Measurements from ENCODE around the gene NAT8L.

NAT8L gene

DNA sequence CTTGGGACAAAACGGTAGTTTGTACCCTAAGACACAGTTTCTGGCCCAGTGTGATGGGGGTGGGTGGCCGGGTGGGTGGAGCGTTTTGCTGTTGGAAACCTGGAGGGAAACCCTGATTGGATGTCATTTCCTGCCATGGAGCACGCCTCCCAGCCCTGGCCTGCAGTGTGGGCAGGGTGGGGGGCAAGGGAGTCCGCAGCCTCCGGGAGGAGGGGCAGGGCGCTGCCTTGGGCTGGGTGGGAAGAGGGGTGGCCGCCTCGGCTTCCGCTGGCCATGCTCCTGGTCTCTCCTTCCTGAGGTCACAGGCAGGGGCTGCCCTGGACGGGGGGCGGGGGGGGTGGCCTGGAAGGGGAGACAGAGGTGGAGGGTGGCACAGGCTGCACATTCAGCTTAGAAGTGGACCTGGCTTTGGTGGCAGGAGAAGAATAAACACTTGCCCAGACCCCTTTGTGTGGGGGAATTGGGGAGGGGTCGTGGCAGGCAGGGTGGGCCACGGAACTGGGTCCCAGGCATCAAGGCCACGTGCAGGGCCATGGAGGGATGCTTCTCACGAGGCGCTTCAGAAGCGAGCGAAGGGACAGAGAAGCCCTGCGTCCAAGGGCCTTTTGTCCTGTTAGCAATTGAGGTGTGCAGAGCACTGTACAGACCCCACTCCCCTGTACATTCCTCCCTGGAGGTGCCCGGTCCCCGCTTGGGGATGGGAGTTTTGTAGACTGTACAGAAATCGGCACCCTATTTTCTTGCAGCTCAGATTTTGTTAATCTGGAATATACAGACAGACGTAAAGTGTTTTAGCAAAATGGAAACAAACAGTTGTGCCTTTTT is 6.2 kb downstream of the NAT8L start:
- DNase-seq, result no peak

DNA sequence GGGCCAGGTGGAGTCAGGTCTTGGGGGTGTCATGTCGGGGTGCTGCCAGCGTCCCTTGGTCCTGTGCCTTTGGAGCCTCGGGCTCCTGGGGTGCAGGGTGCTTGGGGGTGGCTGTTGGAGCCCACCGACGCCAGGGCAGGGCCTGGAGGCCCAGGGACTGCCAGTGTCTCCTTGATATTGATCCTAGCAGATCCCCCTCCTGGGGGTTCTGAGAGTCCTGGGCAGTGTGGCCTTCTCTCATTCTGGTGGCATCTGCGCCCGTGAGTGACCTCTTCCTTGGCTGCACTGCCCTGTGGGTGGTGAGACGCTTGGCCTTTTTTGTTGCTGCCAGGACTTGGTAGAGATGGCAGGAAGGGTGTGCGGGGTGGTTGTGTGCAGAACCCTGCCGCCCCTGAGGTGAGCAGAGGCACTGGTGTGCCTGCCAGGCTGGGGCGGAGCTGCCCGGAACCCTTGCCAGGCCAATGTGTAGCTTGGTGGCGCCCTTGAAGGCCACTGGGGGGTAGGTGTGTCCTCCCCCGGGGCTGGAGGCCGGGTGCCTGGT is 7.0 kb downstream of the NAT8L start:
- no peak for DNase-seq

GRCh38 chr4:2066571-2067445 is 7.7 kb downstream of the NAT8L start:
- no peak for DNase-seq

DNA sequence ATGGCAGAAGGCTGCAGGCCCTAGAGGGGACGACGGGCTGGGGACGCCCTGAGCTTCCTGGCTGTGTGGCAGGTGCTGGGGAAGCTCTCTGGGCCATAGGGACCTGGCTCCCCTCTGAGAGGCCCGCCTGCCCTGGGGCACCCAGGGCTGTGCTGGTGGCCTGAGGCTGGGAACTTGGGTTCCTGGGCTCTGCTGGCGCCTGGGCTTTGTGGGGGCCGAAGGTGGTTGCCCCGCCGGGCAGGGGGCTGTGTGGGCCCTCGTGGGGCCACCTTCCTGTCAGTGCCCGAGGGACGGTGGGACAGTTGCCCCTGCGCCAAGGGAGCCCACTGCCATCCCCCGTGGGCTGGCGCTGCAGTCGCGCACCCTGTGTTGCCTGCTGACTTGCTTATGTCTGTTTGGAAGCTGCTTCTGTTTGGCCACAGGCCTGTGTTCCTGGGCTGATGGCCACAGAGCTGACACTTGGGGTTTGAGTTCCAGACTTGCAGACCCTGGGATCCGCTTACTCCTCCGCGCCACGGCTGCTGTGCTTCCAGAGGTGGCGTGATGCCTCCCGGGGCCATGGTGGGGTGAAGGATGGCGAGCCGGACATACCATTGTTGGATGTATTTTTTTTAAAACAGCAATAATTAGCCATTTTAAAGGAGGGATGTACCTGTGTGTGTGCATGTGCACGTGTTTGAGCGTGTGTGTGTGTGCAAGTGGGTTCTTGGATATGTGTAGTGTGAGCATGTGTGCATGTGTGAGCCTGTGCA is 8.5 kb downstream of the NAT8L start:
- DNase-seq, result no peak

DNA sequence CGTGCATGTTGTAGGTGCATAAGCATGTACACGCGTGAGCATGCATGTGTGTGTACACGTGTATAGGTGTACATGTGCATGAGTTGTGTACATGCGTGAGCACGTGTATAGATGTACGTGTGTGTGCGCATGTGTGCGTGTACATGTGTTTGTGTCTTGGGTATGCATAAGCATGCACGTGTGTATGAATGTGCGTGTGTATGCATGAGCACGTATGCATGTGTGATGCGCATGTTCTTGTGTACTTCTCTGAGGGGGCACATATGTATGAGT is 9.0 kb downstream of the NAT8L start:
- DNase-seq, result no peak

DNA sequence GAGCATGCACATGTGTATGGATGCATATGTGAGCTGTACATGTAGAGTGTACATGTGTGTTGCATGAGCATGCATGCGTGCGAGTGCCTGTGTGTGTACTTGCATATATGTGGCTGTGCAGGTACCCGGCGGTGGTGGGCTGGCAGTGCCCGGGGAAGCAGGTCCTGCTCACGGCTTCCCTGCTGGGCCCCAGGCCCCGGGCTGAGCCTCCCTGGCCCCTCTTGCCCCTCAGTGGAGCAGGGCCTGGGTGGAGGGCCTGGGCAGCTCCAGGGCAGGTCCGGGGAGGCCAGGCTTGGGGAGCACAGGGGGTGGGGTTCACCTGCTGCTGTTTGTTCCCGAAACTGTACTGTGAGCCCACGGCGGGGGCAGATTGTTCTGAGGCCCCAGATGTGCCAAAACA is 9.4 kb downstream of the NAT8L start:
- no peak for DNase-seq

DNA sequence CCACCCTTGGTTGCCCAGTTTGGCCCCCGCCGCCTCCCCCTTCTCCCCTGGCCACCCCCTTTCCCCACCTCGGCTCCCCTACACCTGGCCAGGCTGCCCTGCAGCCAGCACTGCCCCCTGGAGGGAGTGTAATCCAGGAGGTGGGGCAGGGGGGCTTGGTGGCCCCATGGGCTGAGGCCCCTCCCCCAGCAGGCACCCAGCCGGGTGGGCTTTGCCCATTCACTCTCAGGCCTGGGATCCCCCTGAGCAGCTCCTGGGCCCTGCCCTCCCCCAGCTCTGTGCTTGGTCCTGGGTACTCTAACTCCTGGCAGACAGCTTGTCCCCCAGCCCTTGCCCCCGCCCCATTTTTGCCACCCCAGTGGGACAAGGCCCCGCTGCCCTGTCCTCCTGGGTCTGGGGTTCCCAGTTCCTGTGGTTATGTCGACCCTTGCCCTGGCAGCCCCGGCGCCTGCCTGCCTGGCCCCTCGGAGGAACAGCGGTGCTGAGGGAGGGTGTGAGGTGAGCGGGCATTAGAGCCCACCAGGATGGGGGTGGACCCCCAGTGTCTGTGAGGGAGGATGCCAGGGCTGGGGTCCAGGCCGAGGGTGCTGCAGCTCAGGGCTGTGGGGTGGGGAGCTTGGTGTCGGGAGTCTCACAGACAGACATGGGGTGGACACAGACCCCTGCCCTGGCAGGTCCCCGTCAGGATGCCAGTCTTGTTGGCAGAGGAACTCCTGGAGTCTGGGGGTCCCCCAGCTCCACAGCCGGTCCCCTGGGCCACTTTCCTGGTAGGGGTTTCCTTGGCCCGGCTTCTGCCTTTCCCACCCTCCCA is 10.2 kb downstream of the NAT8L start:
- DNase-seq, result no peak

DNA sequence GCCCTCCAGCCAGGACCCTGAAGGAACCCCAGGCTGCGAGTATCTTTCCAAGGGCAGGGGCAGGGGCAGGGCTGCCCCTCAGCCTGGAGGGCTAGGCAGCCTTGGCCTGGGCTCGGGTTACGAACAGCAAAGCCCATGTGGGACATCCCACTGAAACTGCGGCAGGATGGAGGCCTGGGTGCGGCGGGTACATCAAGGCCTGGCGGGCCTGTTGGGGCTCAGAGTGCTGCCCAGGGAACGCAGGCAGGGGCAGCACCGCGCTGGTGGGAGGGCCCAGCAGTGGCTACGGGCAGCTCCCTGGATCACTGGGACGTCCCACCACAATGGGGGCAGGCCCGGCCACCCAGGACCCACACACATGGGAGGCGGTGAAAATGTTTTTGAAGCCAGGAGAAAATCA is 10.9 kb downstream of the NAT8L start:
- DNase-seq, result no peak

GRCh38 chr4:2070421-2071251 is 11.5 kb downstream of the NAT8L start:
- no peak for DNase-seq

- no peak for DNase-seq
Measured at GRCh38 chr4:2071252-2071911, 12.3 kb downstream of the NAT8L start.

DNA sequence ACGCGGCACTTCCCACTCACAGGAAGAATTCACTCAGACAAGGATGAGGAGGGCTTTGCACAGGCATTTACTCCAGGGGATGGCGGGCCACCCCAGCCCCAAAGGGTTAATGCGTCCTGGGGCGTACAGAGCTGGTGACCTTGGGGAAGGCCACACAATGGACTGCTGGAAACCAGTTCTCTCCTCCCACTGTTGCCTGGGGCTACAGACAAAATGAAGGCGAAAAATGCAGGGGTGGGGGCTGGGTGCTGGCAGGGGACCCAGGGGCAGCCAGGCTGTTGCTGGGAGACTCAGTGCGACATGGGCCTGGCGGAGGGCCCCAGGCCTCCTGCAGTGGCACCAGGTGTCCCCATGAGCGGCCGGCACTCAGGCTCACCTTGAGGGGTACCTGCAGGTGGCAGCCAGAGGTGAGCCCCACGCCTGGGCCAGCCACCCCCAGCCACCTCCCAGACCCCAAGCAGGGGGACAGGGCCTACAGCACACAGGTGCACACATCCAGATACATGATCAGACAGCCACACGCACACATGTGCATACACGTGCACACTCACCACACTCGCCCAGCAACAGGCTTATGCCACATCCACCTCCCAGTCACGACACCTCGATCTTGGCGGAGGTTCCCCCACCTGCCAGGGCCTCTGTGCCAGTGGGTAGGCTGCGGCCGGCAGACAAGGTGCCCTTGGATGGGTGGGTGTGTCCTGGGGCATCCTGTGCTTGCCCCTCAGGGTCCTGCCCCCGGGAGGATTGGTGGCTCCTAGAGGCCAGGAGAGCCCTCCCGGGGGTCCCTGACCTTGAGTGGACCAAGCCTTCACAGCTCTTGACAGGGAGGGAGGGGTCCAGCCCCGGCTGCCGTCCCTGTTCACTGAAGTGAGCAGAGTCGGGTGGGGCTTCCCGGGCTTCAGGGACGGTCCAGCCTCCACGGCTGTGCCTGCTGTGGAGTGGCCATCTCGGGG is 13.1 kb downstream of the NAT8L start:
- DNase-seq, result no peak

GRCh38 chr4:2072971-2073807 is 14.1 kb downstream of the NAT8L start:
- DNase-seq, result no peak

GRCh38 chr4:2073808-2074481 is 14.8 kb downstream of the NAT8L start:
- no peak for DNase-seq

DNA sequence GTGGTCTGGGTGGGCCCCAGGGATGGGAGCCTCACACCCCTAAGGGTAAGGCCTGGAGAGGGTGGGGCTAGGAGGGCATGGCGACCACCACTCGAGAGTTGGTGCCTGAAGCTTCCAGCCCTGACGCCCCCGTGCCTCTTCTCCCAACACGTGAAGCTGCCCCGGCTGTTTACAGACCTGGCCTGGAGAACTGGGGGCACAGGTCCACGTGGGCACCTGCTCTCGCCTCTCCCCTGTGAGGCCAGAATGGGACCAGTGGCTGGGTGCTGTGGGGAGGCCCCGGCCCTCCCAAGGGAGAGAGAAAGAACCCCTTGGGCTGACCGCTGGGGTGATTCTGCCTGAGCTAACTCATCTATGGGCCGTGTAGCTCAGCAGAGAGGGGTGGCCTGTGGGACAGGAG is 15.5 kb downstream of the NAT8L start:
- DNase-seq, result no peak

DNA sequence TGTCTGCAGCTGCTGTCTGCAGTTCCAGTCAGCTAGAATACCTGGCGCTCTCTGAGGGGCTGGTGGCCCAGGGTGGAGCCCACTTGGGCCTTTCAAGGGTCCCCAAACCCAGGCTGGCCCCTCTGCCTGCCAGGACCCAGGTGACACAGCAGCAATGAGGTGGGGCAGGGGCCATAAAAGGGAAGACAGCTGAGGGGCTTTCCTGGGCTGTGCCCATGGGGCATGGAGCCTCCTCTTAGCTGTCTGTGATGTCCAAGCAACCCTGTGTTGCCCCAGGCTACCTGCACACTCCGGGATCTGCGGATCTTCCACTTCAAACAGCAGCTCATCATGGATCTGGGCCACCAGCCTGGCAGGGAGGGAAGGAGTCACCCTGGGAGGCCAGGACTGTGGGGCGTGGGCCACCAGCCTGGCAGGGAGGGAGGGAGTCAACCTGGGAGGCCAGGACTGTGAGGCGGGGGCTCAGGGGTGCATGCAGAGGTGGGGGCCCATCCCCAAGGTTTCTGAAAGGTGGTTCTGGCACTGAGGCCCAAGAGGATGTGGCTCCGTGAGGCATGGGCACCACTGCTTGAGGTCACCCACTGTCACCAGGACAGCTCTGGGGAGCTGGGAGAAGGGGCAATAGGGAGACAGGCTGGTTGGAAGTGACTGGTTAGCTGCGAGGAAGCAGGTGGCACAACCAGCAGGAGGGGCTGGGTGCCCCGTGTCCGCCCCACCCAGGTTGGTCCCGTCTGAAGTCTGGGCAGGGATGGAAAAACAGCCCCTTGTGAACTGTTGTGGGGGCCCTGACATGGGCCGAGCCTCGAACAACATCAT is 16.3 kb downstream of the NAT8L start:
- DNase-seq, result no peak

GRCh38 chr4:2075987-2076907 is 17.1 kb downstream of the NAT8L start:
- DNase-seq, result no peak

Measured in inflammatory macrophage treated with lipopolysaccharide for 1 hour (primary cell).